Neural crest cell (in vitro differentiated cells): ENCODE measurements around the gene ZBED1. TPM values are rescaled to one million over a fixed set of nuclear protein-coding genes. Genes with fewer than 3 reads are reported as not detected.
A peak's percentile ranks its signal among the peaks of the same experiment; 100 is the strongest.
"Not testable (repeated sequence)": the region's sequence is repeated elsewhere in the genome, so short reads cannot be mapped to it uniquely, and the experiment has no call there.

Experiments used
- DNase-seq: peaks from one replicate; pipeline ENCODE4 v3.0.0; 2021; ENCODE audit warnings: low read depth, mixed read lengths, low spot score
- H3K27ac Mint-ChIP-seq: one replicate; pipeline ENCODE4 v1.8.0; 2021; ENCODE audit warnings: mild to moderate bottlenecking, mixed read lengths; ENCODE audit not compliant: unreplicated experiment
- H3K27me3 Mint-ChIP-seq: 2 replicates; pipeline ENCODE4 v1.8.0; 2021; ENCODE audit warnings: low read depth, mild to moderate bottlenecking, mixed read lengths
- H3K36me3 Mint-ChIP-seq: 2 replicates; pipeline ENCODE4 v1.8.0; 2021; ENCODE audit warnings: low read depth, mild to moderate bottlenecking, mixed read lengths
- H3K4me1 Mint-ChIP-seq: 2 replicates; pipeline ENCODE4 v1.8.0; 2021; ENCODE audit warnings: mixed read lengths
- H3K4me3 Mint-ChIP-seq: one replicate; pipeline ENCODE4 v1.8.0; 2021; ENCODE audit warnings: mild to moderate bottlenecking, mixed read lengths
- H3K9me3 Mint-ChIP-seq: 2 replicates; pipeline ENCODE4 v1.8.0; 2021; ENCODE audit warnings: mixed read lengths
- CTCF ChIP-seq: fragments of 200-600 bp; sonication (generic); conservative IDR thresholded peaks from 2 replicates; pipeline ENCODE4 v1.5.0; 2021; ENCODE audit warnings: antibody characterized with exemption, mild to moderate bottlenecking
- total RNA-seq: library from RNA; stranded (reverse); gene quantifications from 2 replicates; pipeline ENCODE4 v1.2.1, GENCODE V29; 2021

Gene ZBED1
- total RNA-seq, 1 donor from 2014 or later, result 42.0 TPM

- peak overlapping the region; percentile 12 for H3K4me3 Mint-ChIP-seq
- no peak for DNase-seq
- H3K36me3 Mint-ChIP-seq, result peaks cover 9% of the 10 kb centered on the region
Observed at GRCh38 chrX:2462780-2463179, 38.0 kb downstream of the ZBED1 start.

DNA sequence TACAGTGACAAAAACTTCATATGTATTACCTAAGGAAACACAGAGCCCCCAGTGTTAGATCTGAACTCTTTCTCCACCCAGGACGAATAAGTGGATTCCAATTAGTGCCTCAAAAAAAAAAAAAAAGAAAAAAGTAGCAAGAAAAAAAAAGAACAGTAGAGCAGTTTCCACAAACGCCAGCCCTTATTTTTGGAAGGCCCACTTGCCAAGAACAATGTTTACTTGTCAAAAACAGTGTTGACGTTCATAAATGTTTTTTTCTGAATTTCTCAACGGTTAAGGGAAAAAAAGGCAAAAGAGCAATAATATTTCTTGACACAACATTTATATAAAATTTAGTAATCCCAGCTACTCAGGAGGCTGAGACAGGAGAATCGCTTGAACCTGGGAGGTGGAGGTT, 38.7 kb downstream of the ZBED1 start:
- peaks cover 4% of the 10 kb centered on the region for H3K9me3 Mint-ChIP-seq
- H3K4me3 Mint-ChIP-seq, result no peak overlapping the region
- no peaks in the 10 kb centered on the region for H3K27me3 Mint-ChIP-seq
- no peak for DNase-seq
- peaks cover 25% of the 10 kb centered on the region for H3K4me1 Mint-ChIP-seq
- H3K27ac Mint-ChIP-seq, result peak overlapping the region; percentile 22
- TF ChIP-seq CTCF, result no peak
- peaks cover 6% of the 10 kb centered on the region for H3K36me3 Mint-ChIP-seq

More at GRCh38 chrX:2462780-2463179, 38.0 kb downstream of the ZBED1 start:
- H3K27ac Mint-ChIP-seq, result peak overlapping the region; percentile 96
- H3K9me3 Mint-ChIP-seq, result peaks cover 4% of the 10 kb centered on the region
- no peaks in the 10 kb centered on the region for H3K27me3 Mint-ChIP-seq
- TF ChIP-seq CTCF, result no peak
- H3K4me1 Mint-ChIP-seq, result peaks cover 29% of the 10 kb centered on the region

DNA sequence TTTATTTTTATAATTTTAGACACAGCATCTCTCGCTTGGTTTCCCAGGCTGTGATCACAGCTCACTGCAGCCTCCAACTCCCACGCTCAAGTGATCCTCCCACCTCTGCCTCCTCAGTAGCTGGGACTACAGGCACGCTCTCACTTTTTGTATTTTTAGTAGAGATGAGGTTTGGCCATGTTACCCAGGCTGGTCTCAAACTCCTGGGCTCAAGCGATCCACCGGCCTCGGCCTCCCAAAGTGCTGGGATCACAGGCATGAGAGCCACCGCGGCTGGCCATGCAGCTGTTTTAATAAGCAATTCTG, 39.1 kb downstream of the ZBED1 start:
- Mint-ChIP-seq H3K27me3 (no peaks in the 10 kb centered on the region), H3K36me3 (peaks cover 6% of the 10 kb centered on the region), H3K4me3 (no peak overlapping the region), H3K4me1 (peaks cover 25% of the 10 kb centered on the region), H3K27ac (peak overlapping the region; percentile 22), H3K9me3 (peaks cover 4% of the 10 kb centered on the region)
- no peak for TF ChIP-seq CTCF
- DNase-seq, result no peak

DNA sequence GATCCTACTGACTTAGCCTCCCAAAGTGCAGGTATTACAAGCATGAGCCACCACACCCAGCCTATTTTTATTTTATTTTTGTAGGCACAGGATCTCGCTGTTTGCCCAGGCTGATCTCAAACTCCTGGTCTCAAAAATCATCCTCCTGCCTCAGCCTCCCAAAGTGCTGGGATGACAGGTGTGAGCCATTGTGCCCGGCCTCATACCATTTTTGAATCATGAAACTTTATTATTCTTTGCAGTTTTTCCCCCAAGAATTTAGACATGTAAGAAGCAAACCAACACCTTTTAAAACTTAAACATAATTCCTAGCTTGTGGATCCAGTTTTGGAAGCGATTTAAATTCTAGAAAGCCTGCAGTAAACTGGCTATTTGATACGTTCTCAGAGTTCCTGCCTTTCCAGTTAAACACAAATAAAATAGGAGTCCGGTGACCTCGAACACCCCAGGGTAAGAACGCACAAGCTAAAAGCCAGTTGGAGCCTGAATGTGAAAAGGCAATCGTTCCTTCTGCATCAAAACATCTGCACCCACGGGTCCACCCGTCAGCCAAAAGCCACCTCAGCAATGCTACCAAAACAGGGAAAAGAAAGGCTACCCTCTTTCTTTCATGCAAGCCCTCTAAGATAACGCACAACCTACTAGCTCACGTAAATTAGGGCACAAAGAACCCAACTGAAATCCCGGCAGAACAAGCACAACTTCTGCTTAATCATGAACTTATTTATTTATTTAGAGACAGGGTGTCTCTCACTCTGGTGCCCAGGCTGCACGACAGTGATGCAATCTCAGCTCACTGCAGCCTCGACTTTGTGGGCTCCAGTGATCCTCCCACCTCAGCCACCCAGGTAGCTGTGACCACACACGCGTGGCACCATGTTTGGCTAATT, 39.7 kb downstream of the ZBED1 start:
- not testable (repeated sequence) for H3K36me3 Mint-ChIP-seq

GRCh38 chrX:2460048-2460447, 40.7 kb downstream of the ZBED1 start:
- peak overlapping the region; percentile 64 for H3K27ac Mint-ChIP-seq

More for the DNA sequence above, 39.7 kb downstream of the ZBED1 start:
- not testable (repeated sequence) for H3K27me3 Mint-ChIP-seq, H3K4me3 Mint-ChIP-seq, H3K9me3 Mint-ChIP-seq, H3K27ac Mint-ChIP-seq, DNase-seq
- H3K4me1 Mint-ChIP-seq, result peaks cover 25% of the 10 kb centered on the region

GRCh38 chrX:2458309-2458708, 42.5 kb downstream of the ZBED1 start:
- H3K36me3 Mint-ChIP-seq, result peaks cover 4% of the 10 kb centered on the region
- H3K4me1 Mint-ChIP-seq, result peaks cover 17% of the 10 kb centered on the region
- H3K9me3 Mint-ChIP-seq, result peaks cover 4% of the 10 kb centered on the region
- no peak for DNase-seq
- no peaks in the 10 kb centered on the region for H3K27me3 Mint-ChIP-seq
- no peak overlapping the region for H3K4me3 Mint-ChIP-seq
- no peak overlapping the region for H3K27ac Mint-ChIP-seq
- no peak for TF ChIP-seq CTCF

More at GRCh38 chrX:2460048-2460447, 40.7 kb downstream of the ZBED1 start:
- H3K9me3 Mint-ChIP-seq, H3K36me3 Mint-ChIP-seq, H3K4me3 Mint-ChIP-seq, H3K27me3 Mint-ChIP-seq, DNase-seq: not testable (repeated sequence)
- H3K4me1 Mint-ChIP-seq, result peaks cover 25% of the 10 kb centered on the region
